ENCODE data around the gene ZBED5.

Gene ZBED5

DNA sequence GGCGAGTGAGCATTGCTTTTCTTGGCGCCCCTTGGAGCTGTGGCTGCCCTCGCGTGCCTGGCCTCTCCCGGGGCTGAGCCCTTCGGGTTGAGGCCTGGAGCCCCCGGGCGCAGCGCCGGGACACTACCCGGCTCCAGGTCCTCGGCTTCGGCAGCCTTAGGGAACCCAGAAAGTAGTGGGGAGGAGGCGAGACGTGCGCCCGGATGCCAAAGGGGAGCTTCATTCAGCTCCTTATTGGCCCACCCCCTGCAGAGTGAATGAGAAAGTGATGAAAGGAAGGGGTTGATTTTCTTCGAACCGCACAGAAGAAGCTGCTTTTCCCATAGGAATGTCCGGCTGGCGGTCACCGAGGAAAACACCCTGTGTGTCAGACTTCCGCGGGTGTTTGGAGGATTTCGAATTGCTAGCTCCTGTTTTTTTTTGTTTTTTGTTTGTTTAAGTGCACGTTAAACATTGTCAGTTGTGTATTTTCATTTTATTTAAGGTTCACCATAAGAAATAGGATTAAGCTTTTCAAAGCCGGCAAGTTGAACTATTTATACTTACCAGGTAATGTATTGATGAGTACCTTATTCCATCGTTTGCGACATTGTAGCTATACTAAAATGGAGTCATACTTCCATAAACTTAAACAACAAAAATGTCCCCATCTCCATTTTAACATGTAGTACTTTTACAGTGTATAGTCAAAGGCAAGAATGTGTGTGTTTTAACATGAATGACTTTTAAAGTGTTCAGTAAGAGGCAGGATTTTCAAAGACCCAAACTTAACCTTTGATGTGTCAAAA is 48.3 kb downstream of the ZBED5 start:
- H3K36me3 ChIP-seq (ENCODE audit: insufficient read depth, low read length), result peaks cover 29% of the 10 kb centered on the region
- no peaks in the 10 kb centered on the region for H3K9me3 ChIP-seq (ENCODE audit: low read length)

DNA sequence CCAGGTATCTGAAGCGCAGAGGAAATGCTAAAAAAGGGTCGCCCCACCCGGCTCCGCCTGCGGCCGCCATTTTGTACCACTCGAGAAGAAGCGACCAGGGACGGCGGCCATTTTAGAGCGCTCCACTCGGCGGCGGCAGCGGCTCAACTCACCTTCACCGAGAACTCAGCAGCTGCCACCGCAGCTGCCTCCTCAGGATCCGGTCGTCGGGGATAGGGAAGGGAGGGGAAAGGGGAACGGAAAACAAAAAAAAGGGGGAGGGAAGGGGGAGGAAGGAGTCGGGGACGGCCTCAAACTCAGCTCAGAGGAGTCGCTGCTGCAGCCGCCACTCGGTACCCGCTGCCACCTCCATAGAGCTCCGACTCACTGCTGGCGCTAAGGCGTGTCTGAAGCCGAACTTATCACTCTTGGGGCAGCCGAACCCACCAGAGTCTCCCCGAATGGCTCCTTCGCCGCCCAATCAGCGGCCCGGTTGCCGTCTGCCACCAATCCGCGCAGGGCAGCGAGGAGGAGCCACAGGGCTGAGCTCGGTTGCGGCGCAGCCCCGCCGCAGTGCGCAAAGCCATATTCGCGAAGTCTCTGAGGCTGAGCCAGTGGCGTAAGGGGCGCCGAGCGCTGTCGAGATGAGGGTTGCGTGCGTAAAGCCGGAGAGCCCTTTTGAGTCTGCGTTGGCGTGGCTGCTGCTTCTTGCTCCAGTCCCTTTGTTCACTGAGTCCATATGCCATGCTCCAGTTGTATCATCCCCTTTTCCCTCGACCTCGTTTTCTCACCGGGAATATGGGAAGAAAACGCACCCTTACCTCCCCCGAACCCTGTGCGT is 49.1 kb downstream of the ZBED5 start, which contains the start of gene EIF4G2:
Gene EIF4G2 (minus strand): TSS at position 374 of the 820 bp plus-strand sequence.
- Histone ChIP-seq H3K36me3 (ENCODE audit: insufficient read depth, low read length) (peaks cover 37% of the 10 kb centered on the region), H3K9me3 (ENCODE audit: low read length) (no peaks in the 10 kb centered on the region), H3K4me1 (ENCODE audit: insufficient read depth, low read length) (peaks cover 20% of the 10 kb centered on the region), H3K27me3 (ENCODE audit: insufficient read depth, low read length) (no peaks in the 10 kb centered on the region), H2AFZ (ENCODE audit: low read depth, low read length) (peak within 1 kb of the TSS; percentile 4), H3K4me3 (ENCODE audit: low read length) (peak within 1 kb of the TSS; percentile 97)

More for the DNA sequence above, 48.3 kb downstream of the ZBED5 start:
- Histone ChIP-seq H2AFZ (ENCODE audit: low read depth, low read length) (peak overlapping the region; percentile 4), H3K4me3 (ENCODE audit: low read length) (peak overlapping the region; percentile 64), H3K27me3 (ENCODE audit: insufficient read depth, low read length) (no peaks in the 10 kb centered on the region), H3K4me1 (ENCODE audit: insufficient read depth, low read length) (peaks cover 20% of the 10 kb centered on the region)

DNA sequence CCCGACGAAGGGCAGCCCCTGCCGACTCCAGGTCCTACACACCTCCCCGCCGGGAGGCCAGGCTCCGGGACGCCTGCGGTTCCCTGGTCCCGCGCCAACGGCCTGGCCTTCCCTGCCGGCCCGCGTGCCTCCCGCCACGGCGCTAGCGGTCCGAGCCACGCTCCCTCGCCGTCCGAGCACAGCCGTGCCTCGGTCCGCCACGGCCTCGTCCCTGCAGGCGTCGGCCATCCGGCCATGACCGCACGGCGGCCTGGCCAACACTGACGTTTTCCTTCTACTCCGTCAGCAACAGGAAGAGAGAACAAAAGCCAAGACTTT is 49.7 kb downstream of the ZBED5 start:
- H3K4me3 ChIP-seq (ENCODE audit: low read length), result peak overlapping the region; percentile 97
- peaks cover 20% of the 10 kb centered on the region for H3K4me1 ChIP-seq (ENCODE audit: insufficient read depth, low read length)
- no peaks in the 10 kb centered on the region for H3K9me3 ChIP-seq (ENCODE audit: low read length)
- no peaks in the 10 kb centered on the region for H3K27me3 ChIP-seq (ENCODE audit: insufficient read depth, low read length)
- no peak overlapping the region for H2AFZ ChIP-seq (ENCODE audit: low read depth, low read length)
- H3K36me3 ChIP-seq (ENCODE audit: insufficient read depth, low read length), result peaks cover 43% of the 10 kb centered on the region

- H2AFZ ChIP-seq (ENCODE audit: low read depth, low read length), result no peak overlapping the region
- H3K4me1 ChIP-seq (ENCODE audit: insufficient read depth, low read length), result peaks cover 20% of the 10 kb centered on the region
- no peaks in the 10 kb centered on the region for H3K27me3 ChIP-seq (ENCODE audit: insufficient read depth, low read length)
- H3K36me3 ChIP-seq (ENCODE audit: insufficient read depth, low read length), result peaks cover 48% of the 10 kb centered on the region
- H3K4me3 ChIP-seq (ENCODE audit: low read length), result peak overlapping the region; percentile 97
- no peaks in the 10 kb centered on the region for H3K9me3 ChIP-seq (ENCODE audit: low read length)
Observed at GRCh38 chr11:10807493-10808234, 50.2 kb downstream of the ZBED5 start.

DNA sequence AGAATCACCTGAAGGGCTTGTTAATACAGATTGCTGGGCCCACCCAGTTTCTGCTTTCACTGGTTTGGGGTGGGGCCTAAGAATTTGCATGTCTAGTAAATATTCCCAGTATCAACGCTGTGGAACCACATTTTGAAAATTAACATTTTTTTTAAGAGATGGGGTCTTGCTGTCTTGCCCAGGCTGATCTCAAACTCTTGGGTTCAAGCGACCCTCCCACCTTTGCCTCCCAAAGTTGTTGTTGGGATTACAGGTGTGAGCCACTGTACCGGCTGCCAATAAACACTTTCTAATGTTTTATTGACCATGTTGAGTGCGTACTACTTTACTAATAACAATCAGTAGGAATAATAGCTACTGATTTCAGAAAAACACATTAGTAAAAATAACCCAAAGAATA is 51.6 kb downstream of the ZBED5 start:
- H3K4me3 ChIP-seq (ENCODE audit: low read length), result peak overlapping the region; percentile 97

DNA sequence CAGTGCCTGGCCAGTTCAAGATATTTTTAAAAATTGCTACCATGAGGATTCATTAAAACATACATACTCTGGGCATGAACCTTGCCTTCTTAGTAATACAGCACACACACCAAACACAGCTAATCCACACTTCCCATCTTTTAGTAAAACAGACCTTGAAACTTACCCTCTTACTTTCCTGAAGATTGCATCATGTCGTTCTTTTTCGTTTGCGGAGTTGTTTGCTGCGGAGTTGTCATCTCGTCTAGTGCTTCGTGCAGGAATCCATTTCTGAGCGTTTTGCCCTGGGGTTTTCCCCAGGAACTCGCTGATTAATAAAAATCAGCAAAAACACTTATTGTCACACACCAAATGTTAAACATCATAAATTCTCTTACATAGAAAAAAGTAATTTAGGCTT is 52.1 kb downstream of the ZBED5 start:
- Histone ChIP-seq H3K4me1 (ENCODE audit: insufficient read depth, low read length) (peaks cover 20% of the 10 kb centered on the region), H3K27me3 (ENCODE audit: insufficient read depth, low read length) (no peaks in the 10 kb centered on the region), H3K9me3 (ENCODE audit: low read length) (no peaks in the 10 kb centered on the region), H3K4me3 (ENCODE audit: low read length) (no peak overlapping the region), H3K36me3 (ENCODE audit: insufficient read depth, low read length) (peaks cover 67% of the 10 kb centered on the region), H2AFZ (ENCODE audit: low read depth, low read length) (no peak overlapping the region)

More for the DNA sequence above, 51.6 kb downstream of the ZBED5 start:
- no peaks in the 10 kb centered on the region for H3K27me3 ChIP-seq (ENCODE audit: insufficient read depth, low read length)
- peaks cover 63% of the 10 kb centered on the region for H3K36me3 ChIP-seq (ENCODE audit: insufficient read depth, low read length)
- no peak overlapping the region for H2AFZ ChIP-seq (ENCODE audit: low read depth, low read length)
- no peaks in the 10 kb centered on the region for H3K9me3 ChIP-seq (ENCODE audit: low read length)
- H3K4me1 ChIP-seq (ENCODE audit: insufficient read depth, low read length), result peaks cover 20% of the 10 kb centered on the region

DNA sequence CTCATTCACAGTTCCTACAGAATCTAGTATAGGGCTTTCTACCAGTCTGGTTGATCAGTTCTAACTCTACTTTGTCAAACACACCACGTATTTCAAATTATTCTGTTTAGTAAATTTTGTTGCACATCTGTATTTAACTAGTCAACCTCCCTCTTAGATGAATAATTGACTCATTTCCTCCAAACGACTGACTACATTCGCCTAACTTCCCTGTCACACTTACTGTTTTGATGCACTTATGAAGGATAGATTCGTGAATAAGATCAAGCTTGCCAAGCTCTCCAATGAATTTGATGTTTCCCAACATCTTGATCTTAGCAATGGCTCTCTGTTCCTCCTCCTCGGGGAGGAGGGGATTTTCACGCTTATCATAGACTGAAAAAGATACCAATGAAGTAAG is 54.2 kb downstream of the ZBED5 start:
- H2AFZ ChIP-seq (ENCODE audit: low read depth, low read length), result no peak overlapping the region
- H3K4me1 ChIP-seq (ENCODE audit: insufficient read depth, low read length), result peaks cover 20% of the 10 kb centered on the region
- H3K4me3 ChIP-seq (ENCODE audit: low read length), result no peak overlapping the region
- H3K9me3 ChIP-seq (ENCODE audit: low read length), result no peaks in the 10 kb centered on the region
- no peaks in the 10 kb centered on the region for H3K27me3 ChIP-seq (ENCODE audit: insufficient read depth, low read length)
- peaks cover 88% of the 10 kb centered on the region for H3K36me3 ChIP-seq (ENCODE audit: insufficient read depth, low read length)

Measured in neuron (in vitro differentiated cells).